Trophoblast cell (in vitro differentiated cells and primary cell): Measurements from ENCODE around the gene KIRREL3.

Experiments
- DNase-seq, 2 donors: peaks; one replicate each; pipeline ENCODE4 v3.0.0-alpha.2; 2016
- H2AFZ ChIP-seq: 2 replicates; pipeline ENCODE4 v1.6.1; 2013; ENCODE audit warnings: low read length, moderate library complexity, mild to moderate bottlenecking; ENCODE audit not compliant: insufficient read depth, poor library complexity
- H2AK5ac ChIP-seq: 2 replicates; pipeline ENCODE4 v1.6.1; 2013; ENCODE audit warnings: mild to moderate bottlenecking, low read length
- H2BK120ac ChIP-seq: 2 replicates; pipeline ENCODE4 v1.6.1; 2013; ENCODE audit warnings: low read length, mild to moderate bottlenecking, moderate library complexity; ENCODE audit not compliant: insufficient read depth, poor library complexity
- H2BK12ac ChIP-seq: 2 replicates; pipeline ENCODE4 v1.6.1; 2013; ENCODE audit warnings: mild to moderate bottlenecking, low read length, moderate library complexity
- H2BK5ac ChIP-seq: 2 replicates; pipeline ENCODE4 v1.6.1; 2013; ENCODE audit warnings: low read length, low read depth, moderate library complexity, mild to moderate bottlenecking; ENCODE audit not compliant: poor library complexity
- H3K14ac ChIP-seq: 2 replicates; pipeline ENCODE4 v1.6.1; 2013; ENCODE audit warnings: mild to moderate bottlenecking, low read length
- H3K18ac ChIP-seq: 2 replicates; pipeline ENCODE4 v1.6.1; 2013; ENCODE audit warnings: mild to moderate bottlenecking, low read length
- H3K23ac ChIP-seq: 2 replicates; pipeline ENCODE4 v1.6.1; 2013; ENCODE audit warnings: low read length
- H3K27ac ChIP-seq: 2 replicates; pipeline ENCODE4 v1.5.1; 2013; ENCODE audit warnings: low read depth, mild to moderate bottlenecking, inconsistent platforms, low read length, moderate library complexity
- H3K27me3 ChIP-seq: 2 replicates; pipeline ENCODE4 v1.6.1; 2013; ENCODE audit warnings: inconsistent platforms, mild to moderate bottlenecking, low read length, moderate library complexity; ENCODE audit not compliant: insufficient read depth
- H3K36me3 ChIP-seq, 2 experiments: 1 replicate in 1 of 2; 2 replicates in 1 of 2; pipeline ENCODE4 v1.6.1; 2013; ENCODE audit warnings: low read length in 2 of 2, mild to moderate bottlenecking in 2 of 2, moderate library complexity in 1 of 2; ENCODE audit not compliant: insufficient read depth in 2 of 2, control insufficient read depth in 1 of 2
- H3K4ac ChIP-seq: 2 replicates; pipeline ENCODE4 v1.6.1; 2013; ENCODE audit warnings: low read depth, mild to moderate bottlenecking, low read length, moderate library complexity
- H3K4me1 ChIP-seq, 2 experiments: 1 replicate in 1 of 2; 2 replicates in 1 of 2; pipeline ENCODE4 v1.6.1; 2013; ENCODE audit warnings: low read length in 2 of 2, mild to moderate bottlenecking in 2 of 2, moderate library complexity in 1 of 2; ENCODE audit not compliant: insufficient read depth in 2 of 2, control insufficient read depth in 1 of 2
- H3K4me2 ChIP-seq: 2 replicates; pipeline ENCODE4 v1.6.1; 2013; ENCODE audit warnings: inconsistent platforms, mild to moderate bottlenecking, low read length, moderate library complexity
- H3K4me3 ChIP-seq: 2 replicates; pipeline ENCODE4 v1.5.1; 2013; ENCODE audit warnings: mild to moderate bottlenecking, low read depth, low read length, inconsistent platforms
- H3K79me1 ChIP-seq: one replicate; pipeline ENCODE4 v1.6.1; 2013; ENCODE audit warnings: low read length
- H3K79me2 ChIP-seq: 2 replicates; pipeline ENCODE4 v1.6.1; 2013; ENCODE audit warnings: low read length, mild to moderate bottlenecking; ENCODE audit not compliant: control insufficient read depth, insufficient read depth, poor library complexity
- H3K9ac ChIP-seq: 2 replicates; pipeline ENCODE4 v1.6.1; 2013; ENCODE audit warnings: mild to moderate bottlenecking, low read length
- H3K9me3 ChIP-seq: 2 replicates; pipeline ENCODE4 v1.6.1; 2013; ENCODE audit warnings: low read depth, mild to moderate bottlenecking, control low read depth, inconsistent platforms, low read length; ENCODE audit not compliant: insufficient read depth
- H4K12ac ChIP-seq: 2 replicates; pipeline ENCODE4 v1.6.1; 2013; ENCODE audit warnings: low read depth, mild to moderate bottlenecking, low read length, moderate library complexity
- H4K8ac ChIP-seq: 2 replicates; pipeline ENCODE4 v1.6.1; 2013; ENCODE audit warnings: low read depth, mild to moderate bottlenecking, low read length, moderate library complexity
- H4K91ac ChIP-seq: one replicate; pipeline ENCODE4 v1.6.1; 2013; ENCODE audit warnings: low read depth, mild to moderate bottlenecking, low read length, moderate library complexity
- WGBS: extraction: QIAGEN DNeasy Blood & Tissue Kit; methylation state at CpG from one replicate; pipeline ENCODE4 v1.1.7; 2013; ENCODE audit warnings: missing lambda C conversion rate; ENCODE audit not compliant: insufficient read length, insufficient coverage; ENCODE audit errors: extremely low coverage; 5-methylcytosine and 5-hydroxymethylcytosine counted together

KIRREL3 gene

DNA sequence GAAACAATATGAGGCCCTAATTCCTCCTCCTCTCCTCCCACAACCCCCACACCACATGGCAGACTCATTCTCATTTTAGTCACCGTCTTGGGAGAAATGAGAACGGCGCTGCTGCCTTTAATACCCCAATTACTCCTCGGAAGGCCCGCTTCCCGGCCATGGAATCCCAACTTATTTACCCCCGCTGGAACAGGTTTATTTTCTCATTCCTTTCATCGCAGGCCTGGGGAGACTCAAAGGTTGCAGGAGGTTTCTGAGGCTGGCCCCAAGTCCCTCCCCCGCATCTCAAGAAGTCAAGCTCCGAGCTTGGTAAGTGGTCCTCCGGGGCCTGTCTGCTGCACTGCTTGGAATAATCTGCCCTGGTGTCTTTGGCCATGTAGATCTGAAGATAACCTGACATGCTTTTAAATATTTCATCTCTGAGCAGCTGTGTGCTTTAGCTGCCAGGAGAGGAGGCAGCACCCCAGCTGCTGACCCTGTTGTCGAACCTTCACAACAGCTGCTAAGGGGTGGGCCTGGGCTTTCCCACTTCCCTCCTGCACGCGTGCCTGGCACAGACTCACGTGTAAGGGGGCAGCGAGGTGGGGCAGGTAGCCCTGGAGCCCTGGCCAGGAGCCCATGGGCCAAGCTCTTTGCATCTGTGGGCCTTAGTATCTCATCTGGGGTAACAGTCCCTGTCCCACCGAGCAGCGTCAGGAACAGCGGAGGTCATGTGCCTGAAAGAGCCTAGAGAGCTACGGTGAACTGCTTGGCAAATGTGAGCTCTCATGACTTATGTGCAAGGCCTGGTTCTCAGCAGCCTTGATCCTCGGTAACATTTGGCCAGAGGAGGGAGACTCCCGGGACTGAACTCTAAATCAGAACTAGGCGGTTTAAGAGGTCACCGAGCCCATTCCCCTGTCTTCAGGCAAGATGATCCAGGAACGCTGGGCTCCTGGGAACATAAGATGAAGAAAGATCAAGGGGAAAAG, 480.5 kb downstream of the KIRREL3 start:
- Histone ChIP-seq H3K4me2 (no peak overlapping the region), H3K9ac (no peak overlapping the region), H4K12ac (no peak overlapping the region), H2AFZ (no peak overlapping the region), H3K4me1 (no peaks in the 10 kb centered on the region), H3K14ac (no peak overlapping the region), H2BK5ac (no peak overlapping the region), H3K79me2 (no peaks in the 10 kb centered on the region), H3K27me3 (no peaks in the 10 kb centered on the region), H2AK5ac (no peak overlapping the region), H4K91ac (no peak overlapping the region), H3K23ac (no peak overlapping the region), H3K4me3 (no peak overlapping the region), H3K36me3 (no peaks in the 10 kb centered on the region), H3K79me1 (no peaks in the 10 kb centered on the region), H2BK120ac (no peak overlapping the region), H2BK12ac (no peak overlapping the region), H4K8ac (no peak overlapping the region), H3K27ac (no peak overlapping the region), H3K18ac (no peak overlapping the region), H3K4ac (no peak overlapping the region), H3K9me3 (peaks cover 2% of the 10 kb centered on the region)
- no CpG with 5 or more reads among the region's 25 CpGs for WGBS
- no peak for DNase-seq

GRCh38 chr11:126518972-126519690, 481.4 kb downstream of the KIRREL3 start:
- H3K4ac ChIP-seq, result no peak overlapping the region
- H3K27me3 ChIP-seq, result no peaks in the 10 kb centered on the region
- H3K4me2 ChIP-seq, result no peak overlapping the region
- H2BK12ac ChIP-seq, result no peak overlapping the region
- H2BK120ac ChIP-seq, result no peak overlapping the region
- no peak for DNase-seq
- no peak overlapping the region for H3K4me3 ChIP-seq
- H2BK5ac ChIP-seq, result no peak overlapping the region
- 100% methylated on average over 3 of the region's 11 CpGs for whole genome bisulfite sequencing
- H3K4me1 ChIP-seq, result no peaks in the 10 kb centered on the region
- H3K36me3 ChIP-seq, result no peaks in the 10 kb centered on the region
- H3K79me1 ChIP-seq, result no peaks in the 10 kb centered on the region
- H3K9me3 ChIP-seq, result peaks cover 2% of the 10 kb centered on the region
- H4K12ac ChIP-seq, result no peak overlapping the region
- H3K23ac ChIP-seq, result no peak overlapping the region
- no peak overlapping the region for H2AK5ac ChIP-seq
- H4K91ac ChIP-seq, result no peak overlapping the region
- no peaks in the 10 kb centered on the region for H3K79me2 ChIP-seq
- no peak overlapping the region for H3K18ac ChIP-seq
- no peak overlapping the region for H4K8ac ChIP-seq
- no peak overlapping the region for H3K9ac ChIP-seq
- H3K27ac ChIP-seq, result no peak overlapping the region
- no peak overlapping the region for H3K14ac ChIP-seq
- H2AFZ ChIP-seq, result no peak overlapping the region

GRCh38 chr11:126518071-126518971, 482.2 kb downstream of the KIRREL3 start:
- WGBS, result no CpG with 5 or more reads among the region's 20 CpGs

DNA sequence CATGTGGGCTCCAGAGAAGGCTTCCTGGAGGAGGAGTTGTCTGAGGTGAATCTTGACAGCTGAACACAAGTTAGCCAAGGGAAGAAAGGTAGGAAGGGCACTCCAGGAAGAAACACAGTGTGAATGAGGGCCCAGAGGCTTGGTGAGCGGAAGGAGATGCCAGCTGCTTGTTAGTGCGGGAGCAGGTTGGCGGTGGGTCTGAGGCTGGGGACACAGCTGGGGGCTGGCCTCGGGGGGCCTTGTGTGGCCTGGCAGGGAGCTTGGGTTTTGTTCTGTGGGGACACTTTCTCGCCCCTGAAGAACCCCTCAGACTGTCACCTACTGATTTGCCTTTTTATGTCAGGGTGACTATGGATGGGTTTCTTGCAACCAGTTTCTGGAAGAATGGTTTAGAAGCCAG, 485.1 kb downstream of the KIRREL3 start:
- H3K4me3 ChIP-seq, result no peak overlapping the region
- H3K23ac ChIP-seq, result no peak overlapping the region
- DNase-seq, result no peak
- no peak overlapping the region for H3K14ac ChIP-seq
- H3K27ac ChIP-seq, result no peak overlapping the region
- H2BK12ac ChIP-seq, result no peak overlapping the region
- no CpG with 5 or more reads among the region's 5 CpGs for WGBS
- no peak overlapping the region for H2BK5ac ChIP-seq
- no peak overlapping the region for H4K91ac ChIP-seq
- H3K79me2 ChIP-seq, result no peaks in the 10 kb centered on the region
- no peak overlapping the region for H2AK5ac ChIP-seq
- H3K9ac ChIP-seq, result no peak overlapping the region
- no peaks in the 10 kb centered on the region for H3K36me3 ChIP-seq
- H3K9me3 ChIP-seq, result no peaks in the 10 kb centered on the region
- no peak overlapping the region for H3K4me2 ChIP-seq
- H2AFZ ChIP-seq, result no peak overlapping the region
- H3K79me1 ChIP-seq, result no peaks in the 10 kb centered on the region
- H3K4me1 ChIP-seq, result no peaks in the 10 kb centered on the region
- H3K18ac ChIP-seq, result no peak overlapping the region
- no peak overlapping the region for H4K8ac ChIP-seq
- H3K27me3 ChIP-seq, result no peaks in the 10 kb centered on the region
- no peak overlapping the region for H3K4ac ChIP-seq
- no peak overlapping the region for H4K12ac ChIP-seq
- H2BK120ac ChIP-seq, result no peak overlapping the region

More at GRCh38 chr11:126518071-126518971, 482.2 kb downstream of the KIRREL3 start:
- H3K14ac ChIP-seq, result no peak overlapping the region
- H2BK12ac ChIP-seq, result no peak overlapping the region
- no peaks in the 10 kb centered on the region for H3K79me2 ChIP-seq
- no peak overlapping the region for H3K23ac ChIP-seq
- no peak for DNase-seq
- no peaks in the 10 kb centered on the region for H3K4me1 ChIP-seq
- H2BK120ac ChIP-seq, result no peak overlapping the region
- H2BK5ac ChIP-seq, result no peak overlapping the region
- no peak overlapping the region for H2AFZ ChIP-seq
- H3K79me1 ChIP-seq, result no peaks in the 10 kb centered on the region
- H3K27ac ChIP-seq, result no peak overlapping the region
- H3K36me3 ChIP-seq, result no peaks in the 10 kb centered on the region
- no peak overlapping the region for H3K4me3 ChIP-seq
- no peak overlapping the region for H3K4ac ChIP-seq
- no peak overlapping the region for H3K4me2 ChIP-seq
- H4K91ac ChIP-seq, result no peak overlapping the region
- H3K9ac ChIP-seq, result no peak overlapping the region
- no peak overlapping the region for H4K12ac ChIP-seq
- H4K8ac ChIP-seq, result no peak overlapping the region
- no peak overlapping the region for H3K18ac ChIP-seq
- H2AK5ac ChIP-seq, result no peak overlapping the region
- H3K27me3 ChIP-seq, result no peaks in the 10 kb centered on the region
- H3K9me3 ChIP-seq, result peaks cover 2% of the 10 kb centered on the region
